ENCODE data around the gene ATE1.

Gene ATE1

GRCh38 chr10:121860810-121861209 is 67.0 kb downstream of the ATE1 start:
- in situ Hi-C loops (cut with MboI; ENCODE audit: low sequenced_read_pairs, unreplicated experiment), result no loop called here
- DNase-seq (ENCODE audit: low spot score), result no peak
- no peak for TF ChIP-seq CTCF (IDR thresholded peaks at IDR 0.05; ENCODE audit: borderline replicate concordance, control extremely low read depth, extremely low read depth, insufficient read depth, missing control alignments)

- in situ Hi-C loops (cut with MboI; ENCODE audit: low sequenced_read_pairs, unreplicated experiment), result no loop called here
- no peak for DNase-seq (ENCODE audit: low spot score)
- no peak for TF ChIP-seq CTCF (IDR thresholded peaks at IDR 0.05; ENCODE audit: borderline replicate concordance, control extremely low read depth, extremely low read depth, insufficient read depth, missing control alignments)
Observed at GRCh38 chr10:121854809-121855445, 72.9 kb downstream of the ATE1 start.

GRCh38 chr10:121853950-121854349 is 73.9 kb downstream of the ATE1 start:
- DNase-seq (ENCODE audit: low spot score), result no peak
- TF ChIP-seq CTCF (IDR thresholded peaks at IDR 0.05; ENCODE audit: borderline replicate concordance, control extremely low read depth, extremely low read depth, insufficient read depth, missing control alignments), result no peak
- in situ Hi-C loops (cut with MboI; ENCODE audit: low sequenced_read_pairs, unreplicated experiment), result no loop called here

- TF ChIP-seq CTCF (IDR thresholded peaks at IDR 0.05; ENCODE audit: borderline replicate concordance, control extremely low read depth, extremely low read depth, insufficient read depth, missing control alignments), result no peak
- DNase-seq (ENCODE audit: low spot score), result no peak
- in situ Hi-C loops (cut with MboI; ENCODE audit: low sequenced_read_pairs, unreplicated experiment), result no loop called here
Observed at GRCh38 chr10:121851786-121852185, 76.0 kb downstream of the ATE1 start.

- no peak for TF ChIP-seq CTCF (IDR thresholded peaks at IDR 0.05; ENCODE audit: borderline replicate concordance, control extremely low read depth, extremely low read depth, insufficient read depth, missing control alignments)
- in situ Hi-C loops (cut with MboI; ENCODE audit: low sequenced_read_pairs, unreplicated experiment), result no loop called here
Observed at GRCh38 chr10:121848082-121848481, 79.7 kb downstream of the ATE1 start.

GRCh38 chr10:121846555-121846954 is 81.3 kb downstream of the ATE1 start:
- in situ Hi-C loops (cut with MboI; ENCODE audit: low sequenced_read_pairs, unreplicated experiment), result no loop called here
- DNase-seq (ENCODE audit: low spot score), result no peak
- no peak for TF ChIP-seq CTCF (IDR thresholded peaks at IDR 0.05; ENCODE audit: borderline replicate concordance, control extremely low read depth, extremely low read depth, insufficient read depth, missing control alignments)

More at GRCh38 chr10:121848082-121848481, 79.7 kb downstream of the ATE1 start:
- no peak for DNase-seq (ENCODE audit: low spot score)

Data from GM13976 (cell line).